Measurements from ENCODE around the gene PLOD2.

- TF ChIP-seq CTCF (IDR thresholded peaks at IDR 0.05; ENCODE audit: insufficient read depth, low read length) (no peak), GABPA (IDR thresholded peaks at IDR 0.05; ENCODE audit: low read depth) (no peak), POLR2AphosphoS5 (IDR thresholded peaks at IDR 0.05; ENCODE audit: low read depth) (no peak), REST (IDR thresholded peaks at IDR 0.05; ENCODE audit: insufficient replicate concordance, low read depth) (no peak), SPI1 (IDR thresholded peaks at IDR 0.05; ENCODE audit: borderline replicate concordance, low read depth) (no peak)
Observed at GRCh38 chr3:146145642-146146041, 15.3 kb downstream of the PLOD2 start.

All from HL-60 (cell line).